HepG2 (cell line): ENCODE data around the gene ASCL3. TPM values are rescaled to one million over a fixed set of nuclear protein-coding genes. Genes with fewer than 3 reads are reported as not detected.

Experiments used
- ATAC-seq: fragments of 200-7000 bp; cut with Tn5 transposase; 3 replicates; pipeline ENCODE4 v1.9.1; 2020; ENCODE audit warnings: mild to moderate bottlenecking, moderate library complexity
- BruUV-seq: library from RNA; stranded (reverse); fragments of 400-500 nt; replicated peaks from 2 replicates; lab custom pipeline; 2021; lab: Mats Ljungman, UMichigan
- CTCF ChIA-PET: fragments of 300-600 bp; formaldehyde crosslinking; extraction: SDS; loops from one replicate; lab custom pipeline; 2021; ENCODE audit warnings: low total read pairs, inconsistent platforms, low intra/inter-chr PET ratio; lab: Yijun Ruan, JAX
- POLR2A ChIA-PET: fragments of 350-600 bp; sonication (Branson Sonifier 250); formaldehyde crosslinking; loops from one replicate; lab custom pipeline; 2020; ENCODE audit warnings: antibody characterized with exemption, inconsistent platforms; lab: Yijun Ruan, JAX
- DNase-seq: peaks from one replicate; pipeline ENCODE4 v3.0.0-alpha.2; 2015; ENCODE audit warnings: low spot score
- FAIRE-seq: peaks from 3 replicates; lab custom pipeline; 2011; peaks lifted over from hg19 to GRCh38; lab: Jason Lieb, UNC
- H2AFZ ChIP-seq: one replicate; pipeline ENCODE4 v1.6.1; 2011; ENCODE audit warnings: low read length, inconsistent platforms
- H3K27ac ChIP-seq: fragments of 300-600 bp; 3 replicates; pipeline ENCODE4 v1.8.0; 2011; ENCODE audit warnings: mixed run types, mild to moderate bottlenecking, mixed read lengths, low read length, inconsistent platforms; ENCODE audit not compliant: insufficient read depth; ENCODE audit errors: extremely low read length
- H3K27me3 ChIP-seq, 2 experiments: fragments of 200-600 bp in 1 of 2; 2 replicates in 1 of 2; 3 replicates in 1 of 2; pipeline versions ENCODE4 v1.6.0 to v1.8.0; 2011; ENCODE audit warnings: low read length in 2 of 2, mild to moderate bottlenecking in 2 of 2, moderate library complexity in 2 of 2, inconsistent platforms in 1 of 2; ENCODE audit not compliant: insufficient read depth in 2 of 2, control insufficient read depth in 1 of 2
- H3K36me3 ChIP-seq, 2 experiments: fragments of 200-600 bp in 1 of 2; replicated peaks in 1 of 2; 2 replicates in 1 of 2; 3 replicates in 1 of 2; pipeline versions ENCODE4 v1.5.1 to v1.8.0; 2011; ENCODE audit warnings: low read length in 2 of 2, inconsistent platforms in 1 of 2; ENCODE audit not compliant: insufficient read depth in 2 of 2, control insufficient read depth in 1 of 2
- H3K4me1 ChIP-seq: 2 replicates; pipeline ENCODE4 v1.5.1; 2012; ENCODE audit warnings: low read length, inconsistent platforms; ENCODE audit not compliant: insufficient read depth
- H3K4me2 ChIP-seq: 2 replicates; pipeline ENCODE4 v1.6.0; 2011; ENCODE audit warnings: low read depth, low read length, inconsistent platforms
- H3K4me3 ChIP-seq, 3 experiments: fragments of 200-600 bp in 1 of 3; sonication (generic), shearing (Covaris generic) in 1 of 3; replicated peaks in 1 of 3; 2 replicates each; pipeline ENCODE4 v1.5.1; 2011 to 2016; ENCODE audit warnings: low read length in 3 of 3, inconsistent platforms in 2 of 3, low read depth in 2 of 3, mild to moderate bottlenecking in 2 of 3, control low read depth in 1 of 3, mixed read lengths in 1 of 3; ENCODE audit not compliant: insufficient read depth in 1 of 3
- H3K79me2 ChIP-seq: one replicate; pipeline ENCODE4 v1.6.1; 2011; ENCODE audit warnings: low read length, inconsistent platforms; ENCODE audit not compliant: insufficient read depth
- H3K9ac ChIP-seq: 2 replicates; pipeline ENCODE4 v1.6.0; 2011; ENCODE audit warnings: mild to moderate bottlenecking, low read depth, low read length, inconsistent platforms; ENCODE audit not compliant: insufficient read depth
- H3K9me3 ChIP-seq: 2 replicates; pipeline ENCODE4 v1.5.1; 2012; ENCODE audit warnings: mild to moderate bottlenecking, low read length
- H4K20me1 ChIP-seq: 2 replicates; pipeline ENCODE4 v1.6.0; 2011; ENCODE audit warnings: inconsistent platforms, mild to moderate bottlenecking, low read length, moderate library complexity; ENCODE audit not compliant: insufficient read depth
- CREM ChIP-seq, 2 experiments: sonication (generic) in 1 of 2; formaldehyde crosslinking in 1 of 2; IDR thresholded peaks; 2 replicates each; pipeline versions ENCODE4 v1.4.0 to v1.6.1; 2016 to 2020; ENCODE audit warnings: antibody characterized with exemption in 1 of 2, mild to moderate bottlenecking in 1 of 2, missing genetic modification reagents in 1 of 2
- FOXC1 ChIP-seq: sonication (generic); formaldehyde crosslinking; IDR thresholded peaks from 2 replicates; pipeline ENCODE4 v1.8.0; 2022; ENCODE audit warnings: mild to moderate bottlenecking, missing genetic modification reagents, borderline replicate concordance
- GATA4 ChIP-seq: sonication (generic); IDR thresholded peaks from 2 replicates; pipeline ENCODE4 v1.6.1; 2016; ENCODE audit warnings: antibody characterized with exemption, low read depth, borderline replicate concordance
- HCFC1 ChIP-seq: fragments of 150-350 bp; IDR thresholded peaks from 2 replicates; pipeline ENCODE4 v1.6.1; 2014; ENCODE audit warnings: low read depth, low read length
- MED1 ChIP-seq: sonication (generic); formaldehyde crosslinking; IDR thresholded peaks from 2 replicates; pipeline ENCODE4 v1.4.0; 2020; ENCODE audit warnings: missing genetic modification reagents
- MYNN ChIP-seq: sonication (generic); formaldehyde crosslinking; IDR thresholded peaks from 2 replicates; pipeline ENCODE4 v1.4.0; 2020; ENCODE audit warnings: mild to moderate bottlenecking, low read depth, missing genetic modification reagents
- NCOA5 ChIP-seq: sonication (generic); formaldehyde crosslinking; IDR thresholded peaks from 2 replicates; pipeline ENCODE4 v1.4.0; 2020; ENCODE audit warnings: missing genetic modification reagents
- SOX13 ChIP-seq, 3 experiments: fragments of 450-650 bp in 1 of 3; sonication (generic) in 1 of 3; formaldehyde crosslinking in 1 of 3; IDR thresholded peaks in 2 of 3; conservative IDR thresholded peaks in 1 of 3; 2 replicates each; pipeline versions ENCODE4 v1.5.0 to v1.6.1; 2016 to 2020; ENCODE audit warnings: antibody characterized with exemption in 1 of 3, mild to moderate bottlenecking in 1 of 3, missing compliant biosample characterization in 1 of 3, missing genetic modification reagents in 1 of 3, moderate library complexity in 1 of 3
- ZHX2 ChIP-seq, 2 experiments: sonication (generic) in 1 of 2; formaldehyde crosslinking in 1 of 2; IDR thresholded peaks; 2 replicates each; pipeline versions ENCODE4 v1.6.1 to v1.9.0; 2014 to 2022; ENCODE audit warnings: antibody characterized with exemption in 1 of 2, borderline replicate concordance in 1 of 2, inconsistent platforms in 1 of 2, low read depth in 1 of 2, missing genetic modification reagents in 1 of 2
- ZNF260 ChIP-seq: sonication (generic); formaldehyde crosslinking; IDR thresholded peaks from 2 replicates; pipeline ENCODE4 v1.4.0; 2020; ENCODE audit warnings: missing genetic modification reagents, low read depth, mild to moderate bottlenecking, borderline replicate concordance
- ZNF335 ChIP-seq: sonication (generic); formaldehyde crosslinking; IDR thresholded peaks from 2 replicates; pipeline ENCODE4 v1.4.0; 2020; ENCODE audit warnings: missing genetic modification reagents
- ZNF33A ChIP-seq: sonication (generic); formaldehyde crosslinking; IDR thresholded peaks from 2 replicates; pipeline ENCODE4 v1.5.1; 2020; ENCODE audit warnings: missing genetic modification reagents, mild to moderate bottlenecking, moderate library complexity, borderline replicate concordance
- ZNF343 ChIP-seq: sonication (generic); formaldehyde crosslinking; IDR thresholded peaks from 2 replicates; pipeline ENCODE4 v1.4.0; 2020; ENCODE audit warnings: mild to moderate bottlenecking, missing genetic modification reagents
- ZNF713 ChIP-seq: sonication (generic); formaldehyde crosslinking; IDR thresholded peaks from 2 replicates; pipeline ENCODE4 v1.4.0; 2020; ENCODE audit warnings: mild to moderate bottlenecking, missing genetic modification reagents
- ZNF83 ChIP-seq: sonication (generic); formaldehyde crosslinking; IDR thresholded peaks from 2 replicates; pipeline ENCODE4 v1.4.0; 2020; ENCODE audit warnings: missing genetic modification reagents, mild to moderate bottlenecking, borderline replicate concordance
- WGBS: methylation state at CpG from one replicate; pipeline ENCODE4 v1.1.6; 2017; ENCODE audit warnings: low lambda C conversion rate; 5-methylcytosine and 5-hydroxymethylcytosine counted together
- in situ Hi-C: cut with HindIII; loops from 2 replicates; pipeline ENCODE4 v1.10.0; 2017; ENCODE audit warnings: low pct_unique_long_range_greater_than_20kb; ENCODE audit not compliant: extremely low pct_ligation_motif_present
- intact Hi-C: fragments of 100-400 bp; cut with micrococcal nuclease; formaldehyde crosslinking; loops from one replicate; pipeline ENCODE4 v1.10.0; 2022; ENCODE audit not compliant: unreplicated experiment
- polyA plus RNA-seq, 8 experiments: library from polyadenylated mRNA; depleted of rRNA in 3 of 8; stranded (reverse) in 7 of 8; unstranded in 1 of 8; fragments of >200 nt; fragmentation: Illumina TruSeq in 4 of 8; extraction: Trizol in 4 of 8; gene quantifications; 2 replicates each; pipeline versions ENCODE4 v1.2.1 to v1.2.3, GENCODE V29; 2011 to 2016; ENCODE audit warnings: low read depth in 4 of 8, missing spikeins in 1 of 8, mixed read lengths in 1 of 8; ENCODE audit not compliant: insufficient read depth in 1 of 8
- total RNA-seq, 5 experiments: library from RNA; depleted of rRNA; stranded (reverse); fragments of >200 nt; fragmentation: Illumina TruSeq; extraction: Trizol; gene quantifications; 2 replicates each; pipeline ENCODE4 v1.2.3, GENCODE V29; 2016; ENCODE audit warnings: low read depth in 1 of 5
- TF ChIP-seq, protein P1 (sequence below): sonication (generic); formaldehyde crosslinking; conservative IDR thresholded peaks from 2 replicates; pipeline ENCODE4 v1.4.0; 2020; ENCODE audit warnings: missing genetic modification reagents

Gene ASCL3
- total and polyA plus RNA-seq, 2 of the 13 experiments (the other 11 are each of a cell fraction or from before 2014, with no cell fraction given) = not detected

DNA sequence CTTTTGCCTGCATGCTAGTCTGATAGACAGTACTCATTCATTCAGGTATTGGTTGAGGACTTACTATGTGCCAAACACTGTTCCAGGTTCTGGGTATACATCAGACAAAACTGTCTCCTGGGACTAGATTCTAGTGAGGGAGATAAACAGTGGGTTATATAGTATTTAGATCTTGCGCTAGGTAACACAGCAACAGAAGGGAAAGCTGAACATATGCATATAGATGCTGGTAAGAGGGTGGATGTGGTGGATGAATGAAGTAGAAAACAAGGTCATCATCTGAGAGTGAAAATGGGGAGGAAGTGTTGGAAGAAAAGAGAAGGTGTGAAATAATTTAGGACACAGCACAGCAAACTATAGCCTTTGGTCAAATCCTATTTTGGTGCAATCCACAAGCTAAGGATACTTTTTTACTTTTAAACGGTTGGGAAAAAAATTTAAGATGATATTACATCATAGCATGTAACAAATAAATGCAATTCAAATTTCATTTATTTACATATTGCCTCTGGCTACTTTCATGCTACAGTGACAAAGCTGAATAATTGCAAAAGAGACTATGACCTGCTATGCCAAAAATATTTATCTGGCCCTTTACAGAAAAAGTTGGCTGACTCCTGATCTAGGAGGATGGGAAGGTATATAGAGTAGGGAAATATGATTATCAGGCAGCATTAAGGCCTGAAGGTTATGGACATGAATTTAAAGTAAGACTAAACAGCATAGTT lies 28.5 kb upstream of the ASCL3 start:
- H3K4me2 ChIP-seq = no peak overlapping the region
- no peaks in the 10 kb centered on the region for H4K20me1 ChIP-seq
- H3K27me3 ChIP-seq = no peaks in the 10 kb centered on the region
- no peak overlapping the region for H3K4me3 ChIP-seq
- H3K4me1 ChIP-seq = no peaks in the 10 kb centered on the region
- no peak for ATAC-seq
- BruUV-seq = no TSS peak
- POLR2A ChIA-PET = no interaction called here
- no peak for FAIRE-seq
- CTCF ChIA-PET = no interaction called here
- in situ Hi-C loops (loop anchor here (25.0 kb wide), 1 partner anchor 284 kb away; the partner anchor contains the start of genes RPL27A and TRIM66), intact Hi-C loops (no loop called here)
- no peak overlapping the region for H3K9ac ChIP-seq
- no peak overlapping the region for H3K27ac ChIP-seq
- H3K36me3 ChIP-seq = no peaks in the 10 kb centered on the region
- no peak for DNase-seq
- H2AFZ ChIP-seq = no peak overlapping the region
- H3K79me2 ChIP-seq = no peaks in the 10 kb centered on the region
- WGBS = 73% methylated on average over 2 of the region's 2 CpGs
- H3K9me3 ChIP-seq = no peaks in the 10 kb centered on the region
- TF ChIP-seq MED1 (CRISPR knock-in tag) (no peak), MYNN (CRISPR knock-in tag) (no peak), NCOA5 (CRISPR knock-in tag) (no peak), CREM (IDR thresholded peaks at IDR 0.05) (no peak), CREM (CRISPR knock-in tag; IDR thresholded peaks at IDR 0.05) (no peak), ZNF343 (no peak), ZHX2 (IDR thresholded peaks at IDR 0.05; ENCODE audit: low read depth) (no peak), ZHX2 (CRISPR knock-in tag; IDR thresholded peaks at IDR 0.05; ENCODE audit: borderline replicate concordance) (no peak), FOXC1 (CRISPR knock-in tag) (no peak), ZNF713 (CRISPR knock-in tag) (no peak), GATA4 (no peak), HCFC1 (no peak), ZNF260 (CRISPR knock-in tag) (no peak), SOX13 (IDR thresholded peaks at IDR 0.05) (no peak), SOX13 (CRISPR knock-in tag; conservative IDR thresholded peaks at IDR 0.05 in 1 of 2, IDR thresholded peaks at IDR 0.05 in 1 of 2) (no peak), ZNF335 (no peak), ZNF33A (CRISPR knock-in tag) (no peak), ZNF83 (CRISPR knock-in tag) (no peak)
- TF ChIP-seq, protein P1, sequence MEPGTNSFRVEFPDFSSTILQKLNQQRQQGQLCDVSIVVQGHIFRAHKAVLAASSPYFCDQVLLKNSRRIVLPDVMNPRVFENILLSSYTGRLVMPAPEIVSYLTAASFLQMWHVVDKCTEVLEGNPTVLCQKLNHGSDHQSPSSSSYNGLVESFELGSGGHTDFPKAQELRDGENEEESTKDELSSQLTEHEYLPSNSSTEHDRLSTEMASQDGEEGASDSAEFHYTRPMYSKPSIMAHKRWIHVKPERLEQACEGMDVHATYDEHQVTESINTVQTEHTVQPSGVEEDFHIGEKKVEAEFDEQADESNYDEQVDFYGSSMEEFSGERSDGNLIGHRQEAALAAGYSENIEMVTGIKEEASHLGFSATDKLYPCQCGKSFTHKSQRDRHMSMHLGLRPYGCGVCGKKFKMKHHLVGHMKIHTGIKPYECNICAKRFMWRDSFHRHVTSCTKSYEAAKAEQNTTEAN (CRISPR knock-in tag) = no peak
